GM18499 (cell line): Measurements from ENCODE around the gene MYO18A.
A peak's percentile ranks its signal among the peaks of the same experiment; 100 is the strongest.
"Not testable (repeated sequence)": the region's sequence is repeated elsewhere in the genome, so short reads cannot be mapped to it uniquely, and the experiment has no call there.

Experiments used
- ATAC-seq: cut with Tn5 transposase; IDR thresholded peaks from one replicate; pipeline ENCODE4 v1.9.1; 2021; ENCODE audit warnings: moderate number of reproducible peaks; ENCODE audit not compliant: insufficient read depth, unreplicated experiment

Gene MYO18A

DNA sequence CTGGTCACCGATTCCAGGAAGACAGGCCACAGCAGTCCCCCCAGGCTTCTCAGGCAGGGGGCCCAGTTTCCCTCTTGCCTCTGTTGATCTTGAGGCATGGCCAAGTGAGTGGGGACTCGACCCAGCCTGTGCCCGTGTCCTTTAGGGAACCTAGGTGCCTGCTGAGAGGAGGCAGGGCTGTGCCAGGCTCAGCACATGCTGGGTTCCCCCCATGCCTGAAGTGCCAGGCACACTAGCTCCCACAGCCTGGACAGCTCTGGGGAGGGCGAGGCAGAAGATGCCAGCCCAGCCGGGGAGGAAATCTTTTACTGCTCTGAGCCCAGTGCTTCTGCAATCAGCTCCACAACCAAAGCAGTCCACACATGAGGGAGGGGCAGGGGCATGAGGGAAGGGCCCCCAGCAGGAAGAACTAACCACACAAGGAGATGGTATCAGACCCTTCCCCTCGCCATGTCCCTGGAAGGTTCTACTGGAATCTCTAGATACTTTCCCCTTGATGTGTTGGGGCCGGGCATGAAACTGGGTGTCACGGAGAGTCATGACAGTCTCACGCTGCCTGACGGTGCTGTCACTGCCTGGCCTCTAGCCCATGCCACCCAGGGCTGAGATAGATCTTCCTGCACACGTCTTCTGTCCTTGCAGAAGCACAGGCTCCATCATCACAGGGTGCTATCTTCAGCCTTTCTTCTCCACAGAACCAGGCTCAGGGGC, 25.5 kb downstream of the MYO18A start:
- ATAC-seq = no peak

DNA sequence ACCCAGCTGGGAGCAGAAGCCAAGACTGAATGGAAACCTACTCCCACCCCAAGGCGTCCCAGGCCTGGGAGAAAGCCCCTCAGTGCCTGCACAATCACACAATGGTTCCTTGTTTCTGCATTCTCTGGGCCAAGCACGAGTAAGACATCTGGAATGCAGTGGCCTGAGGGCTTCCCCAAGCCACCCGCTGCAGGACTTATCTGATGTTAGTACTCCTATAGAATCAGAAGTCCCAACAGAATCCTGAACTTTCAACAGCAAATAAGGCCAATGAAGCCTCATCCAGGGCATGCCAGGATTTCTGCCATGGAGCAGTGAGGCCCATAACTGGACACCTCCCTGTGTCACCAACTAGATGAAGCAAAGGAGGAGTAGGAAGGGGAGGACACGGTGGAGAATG, 28.6 kb downstream of the MYO18A start:
- ATAC-seq = no peak

DNA sequence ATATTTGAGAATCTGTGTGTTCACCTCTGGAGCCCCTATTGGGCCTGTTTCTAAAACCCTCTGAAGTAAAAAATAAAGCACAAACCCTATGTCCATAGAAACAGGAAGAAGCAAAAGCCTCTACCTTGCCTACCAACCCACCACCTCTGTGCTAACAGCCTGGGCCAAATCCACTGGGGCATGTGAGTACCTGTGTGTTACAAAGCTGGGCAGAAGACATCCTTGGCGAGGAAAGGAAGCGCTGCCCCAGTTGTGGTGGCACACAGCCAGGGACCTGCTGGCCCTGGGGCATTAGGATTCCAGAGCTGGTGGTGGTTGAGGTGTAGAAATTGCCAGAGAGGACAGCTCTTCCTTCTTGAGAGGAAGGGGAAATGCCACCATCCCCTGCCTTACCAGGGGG, 30.0 kb downstream of the MYO18A start:
- no peak for ATAC-seq

DNA sequence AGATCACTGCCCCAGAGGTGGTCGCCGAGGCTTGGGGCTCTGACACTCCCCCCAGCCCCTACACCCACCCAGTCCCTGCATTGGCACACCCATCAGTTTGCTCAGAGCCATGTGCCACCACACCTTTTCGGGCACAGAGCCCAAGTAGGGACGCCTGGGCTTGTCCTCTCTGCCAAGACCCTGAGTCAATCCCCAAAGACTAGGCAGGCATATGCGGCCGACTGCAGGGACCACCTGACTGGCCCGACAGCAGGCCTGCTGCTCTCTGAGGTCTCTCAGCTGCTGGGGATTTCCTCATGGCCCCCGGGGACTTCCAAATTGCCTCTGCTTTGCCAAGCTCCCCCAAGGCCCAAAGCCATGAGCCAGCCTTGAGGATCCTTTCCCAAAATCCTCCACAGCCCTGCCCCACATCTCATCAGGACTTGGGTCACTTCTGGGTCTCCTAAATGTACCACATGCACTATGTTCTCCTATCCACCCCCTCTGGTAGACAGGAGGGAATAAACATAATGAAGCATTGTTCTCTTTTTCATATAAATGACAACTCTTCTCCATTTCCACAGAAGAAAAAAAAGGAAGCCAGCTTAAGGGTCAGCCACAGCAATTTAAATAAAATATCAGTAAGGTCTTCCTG, 30.6 kb downstream of the MYO18A start:
- ATAC-seq = no peak

DNA sequence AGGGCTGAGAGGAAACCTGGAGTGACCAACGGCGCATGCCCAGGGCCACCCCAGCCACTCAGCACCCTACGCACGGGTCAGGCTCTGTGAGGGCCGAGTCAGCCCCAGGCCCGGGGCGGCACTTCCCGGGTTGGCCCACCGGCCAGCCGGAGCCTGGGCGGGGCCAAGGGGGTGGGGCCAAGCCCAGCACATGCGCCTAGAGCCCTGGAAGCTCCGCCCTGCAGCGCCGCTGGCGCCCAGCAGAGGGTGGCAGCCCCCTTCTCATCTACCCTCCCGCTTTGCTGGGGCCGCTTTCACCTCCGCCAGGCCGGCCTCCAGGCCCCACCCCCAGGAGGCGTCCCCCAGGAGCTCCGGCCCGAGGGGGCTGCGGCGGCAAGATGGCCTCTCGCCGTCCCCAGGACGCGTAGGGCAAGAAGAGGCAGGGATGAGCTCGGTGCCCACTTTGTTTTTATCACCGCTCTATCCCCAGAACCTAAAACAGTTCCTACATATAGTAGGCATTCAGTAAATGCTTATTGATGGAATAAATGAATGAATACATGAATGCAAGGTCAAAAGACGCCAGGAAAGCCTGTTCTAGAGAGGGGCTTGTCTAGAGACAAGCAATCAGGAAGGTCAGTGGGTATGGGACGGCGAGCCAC, 31.3 kb downstream of the MYO18A start:
- peak; percentile 35 for ATAC-seq

DNA sequence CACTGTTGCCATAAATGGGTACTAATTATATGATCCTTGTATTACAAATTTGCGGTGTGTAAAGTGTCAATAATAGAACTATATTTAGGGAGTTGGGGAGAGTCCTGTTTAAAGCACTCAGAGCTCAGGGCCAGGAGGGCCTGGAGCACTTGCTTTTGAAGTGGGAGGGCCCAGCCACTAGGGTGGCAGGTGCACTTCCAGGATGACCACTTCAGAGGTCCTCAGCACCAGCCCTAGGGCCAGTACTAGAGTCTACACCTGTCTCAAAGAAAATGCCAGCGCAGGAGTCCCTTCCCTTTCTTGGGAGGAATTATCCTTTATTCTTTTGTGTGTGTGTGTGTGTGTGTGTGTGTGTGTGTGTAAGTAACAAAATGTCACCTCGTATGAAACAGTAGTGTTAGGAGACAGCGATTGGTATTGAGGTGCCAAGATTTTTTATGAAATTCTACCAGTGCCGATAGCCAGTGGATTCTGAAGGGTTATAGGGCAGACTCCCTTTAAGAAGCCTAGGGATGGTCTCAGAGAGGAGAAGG, 31.9 kb downstream of the MYO18A start:
- ATAC-seq = no peak

DNA sequence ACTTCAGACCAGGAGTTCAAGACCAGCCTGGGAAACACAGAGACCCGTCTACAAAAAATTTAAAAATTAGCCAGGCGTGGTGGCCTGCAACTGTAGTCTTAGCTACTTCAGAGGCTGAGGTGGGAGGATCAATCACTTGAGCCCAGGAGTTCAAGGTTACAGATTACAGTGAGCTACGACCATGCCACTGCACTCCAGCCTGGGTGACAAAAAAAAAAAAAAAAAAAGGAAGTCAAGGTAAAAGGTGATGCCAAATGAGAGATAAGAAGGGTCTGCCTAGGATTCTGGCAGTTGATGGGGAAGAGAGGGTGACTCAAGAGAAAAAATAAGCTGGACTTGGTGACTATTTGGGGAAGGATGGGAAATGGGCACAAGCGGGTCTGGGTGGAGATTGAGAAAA, 32.5 kb downstream of the MYO18A start:
- no peak for ATAC-seq

DNA sequence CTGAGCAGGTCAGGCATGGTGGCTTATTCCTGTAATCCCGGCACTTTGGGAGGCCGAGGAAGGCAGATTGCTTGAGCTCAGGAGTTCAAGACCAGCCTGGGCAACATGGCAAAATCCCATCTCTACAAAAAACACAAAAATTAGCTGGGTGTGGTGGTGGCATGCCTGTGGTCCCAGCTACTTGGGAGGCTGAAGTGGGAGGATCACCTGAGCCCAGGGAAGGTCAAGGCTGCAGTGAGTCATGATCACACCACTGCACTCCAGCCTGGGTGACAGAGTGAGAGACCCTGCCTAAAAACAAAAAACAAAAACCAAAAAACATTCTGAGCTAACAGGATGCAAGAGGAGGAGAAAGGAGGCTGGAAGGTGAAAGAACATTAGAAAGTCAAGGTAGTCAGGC, 33.0 kb downstream of the MYO18A start:
- ATAC-seq = not testable (repeated sequence)

DNA sequence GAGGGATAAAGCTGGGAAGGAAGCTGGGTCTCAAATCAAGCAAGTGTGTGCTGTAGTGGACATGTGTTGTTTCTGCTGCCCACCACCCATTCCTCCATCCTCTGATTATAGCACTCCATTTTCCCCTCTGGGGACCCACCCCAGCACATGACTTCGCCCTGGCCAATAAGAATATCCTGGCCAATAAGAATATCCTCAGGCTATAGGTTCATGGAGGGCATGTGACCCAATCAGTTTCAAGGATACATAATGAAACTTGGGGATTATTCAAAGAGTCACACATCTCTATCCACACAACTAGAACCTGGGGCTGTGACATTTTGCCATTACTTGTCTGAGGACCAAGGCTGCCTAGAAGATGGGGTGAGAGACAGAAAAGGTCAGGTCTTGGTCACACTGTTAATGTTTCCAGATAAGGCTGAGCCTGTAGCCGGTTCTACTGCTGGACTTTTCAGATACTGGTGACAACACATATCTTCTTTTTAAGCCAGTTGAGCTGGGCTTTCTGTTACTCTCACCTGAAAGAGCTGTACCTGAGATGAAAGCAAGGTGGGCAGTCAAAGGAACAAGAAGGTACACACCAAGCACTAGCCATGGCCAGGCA, 33.7 kb downstream of the MYO18A start:
- no peak for ATAC-seq

DNA sequence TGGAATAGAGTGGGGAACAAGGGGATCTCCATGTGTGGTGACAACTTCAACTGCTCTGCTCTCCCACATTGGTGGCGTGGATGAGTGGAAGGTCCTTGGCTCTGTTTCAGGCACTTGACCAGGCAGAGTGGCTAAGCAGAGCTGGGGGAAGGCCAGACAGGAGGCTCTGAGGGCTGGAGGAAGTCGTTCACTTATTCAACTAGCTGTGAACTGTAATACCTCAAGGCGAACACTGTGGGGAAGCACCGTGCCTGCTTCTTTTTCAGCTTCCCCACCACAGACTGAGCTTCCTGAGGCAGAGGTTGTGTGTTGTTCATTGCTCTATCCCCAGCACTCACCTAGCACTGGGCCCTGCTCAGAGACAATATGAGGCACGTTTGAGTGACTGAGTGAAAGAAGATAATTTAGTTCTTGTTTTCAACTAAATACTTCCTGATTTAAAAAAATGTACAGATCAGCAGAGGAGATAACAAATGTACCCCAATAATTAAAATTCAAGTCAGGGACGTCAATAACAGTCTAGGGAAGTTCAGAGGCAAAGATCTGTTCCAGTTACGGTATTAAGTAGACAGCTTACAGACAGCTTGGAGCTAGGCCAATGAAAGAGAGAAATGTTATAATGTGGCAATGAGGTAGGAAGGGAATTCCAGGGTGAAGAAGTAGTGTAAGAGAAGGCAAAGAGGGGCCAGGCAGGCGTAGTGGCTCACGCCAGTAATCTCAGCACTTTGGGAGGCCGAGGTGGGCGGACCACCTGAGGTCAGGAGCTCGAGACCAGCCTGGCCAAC, 34.7 kb downstream of the MYO18A start:
- no peak for ATAC-seq

DNA sequence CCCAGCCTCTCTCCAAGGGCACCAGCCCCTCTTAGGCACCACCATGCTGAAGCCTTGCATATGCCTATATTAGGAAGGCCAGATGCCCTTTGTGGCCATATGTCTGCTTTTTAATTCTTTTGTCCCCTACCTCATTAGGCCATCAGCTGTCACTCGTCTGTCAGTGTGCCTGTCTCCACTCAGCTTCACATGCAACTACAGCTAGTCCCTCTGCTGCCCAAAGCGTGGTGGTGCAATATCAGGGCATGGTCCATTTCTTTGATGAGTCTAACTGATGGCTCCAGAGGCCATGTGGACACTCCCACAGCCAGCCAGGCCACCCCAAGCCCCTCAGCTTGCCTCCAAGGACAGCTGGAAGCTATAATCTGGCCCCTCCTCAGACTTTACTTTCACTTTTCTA, 36.3 kb downstream of the MYO18A start:
- ATAC-seq = no peak

DNA sequence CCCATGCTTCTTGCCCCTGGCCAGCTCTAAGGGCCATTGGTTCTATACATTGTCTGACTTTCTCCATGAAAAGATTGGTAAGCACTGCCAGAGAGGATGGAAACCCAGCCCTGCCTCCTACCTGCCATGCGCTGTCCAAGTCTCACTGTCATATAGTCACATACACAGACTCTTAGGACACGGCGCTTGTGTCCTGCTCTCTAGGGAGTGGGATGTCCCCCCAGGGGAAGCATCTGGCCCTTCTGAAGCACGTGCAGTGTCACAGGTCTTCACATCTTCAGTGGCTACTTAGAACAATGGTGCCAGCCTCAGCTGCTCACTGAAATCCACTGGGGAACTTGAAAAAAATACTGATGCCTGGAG, 38.7 kb downstream of the MYO18A start:
- ATAC-seq = no peak

DNA sequence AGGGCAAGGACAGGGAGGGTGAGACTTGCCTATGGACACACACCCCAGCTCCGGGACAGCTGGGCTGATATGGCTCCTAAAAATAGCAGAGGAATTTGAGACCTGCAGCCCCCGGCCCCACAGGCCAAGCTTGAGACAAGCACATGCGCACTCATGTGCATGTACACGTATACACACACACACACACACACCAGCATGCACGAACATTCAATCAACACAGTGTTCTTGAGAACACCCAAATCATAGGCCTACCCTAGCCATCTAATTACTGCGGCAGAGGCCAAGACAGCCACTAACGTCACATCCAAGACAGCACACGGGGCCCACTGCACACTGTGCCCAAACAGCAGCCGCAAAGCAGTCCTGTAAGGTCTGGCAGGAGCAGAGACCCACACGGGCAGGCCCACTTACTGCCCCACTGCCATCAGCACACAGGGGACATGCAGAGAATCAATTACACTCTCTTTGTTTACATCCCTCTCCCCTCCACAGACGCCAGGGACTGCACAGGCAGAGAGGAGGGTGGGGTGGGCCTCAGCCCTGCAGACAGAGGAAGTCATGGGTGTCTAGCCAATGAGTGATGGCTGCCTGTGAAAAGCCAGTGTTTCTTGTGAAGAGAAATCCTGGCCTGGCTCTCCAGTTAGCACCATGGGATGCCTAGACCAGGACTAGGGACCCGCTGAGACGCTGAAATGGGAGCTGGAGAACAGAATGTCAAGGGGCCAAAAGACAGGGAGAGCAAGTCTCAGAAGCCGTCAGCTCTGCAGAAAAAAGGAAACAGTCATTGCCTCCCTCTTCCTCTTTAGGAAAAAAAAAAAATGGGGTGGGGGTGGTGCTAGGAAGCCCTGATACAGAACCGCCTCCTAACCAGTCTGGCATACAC, 39.3 kb downstream of the MYO18A start:
- ATAC-seq = no peak

DNA sequence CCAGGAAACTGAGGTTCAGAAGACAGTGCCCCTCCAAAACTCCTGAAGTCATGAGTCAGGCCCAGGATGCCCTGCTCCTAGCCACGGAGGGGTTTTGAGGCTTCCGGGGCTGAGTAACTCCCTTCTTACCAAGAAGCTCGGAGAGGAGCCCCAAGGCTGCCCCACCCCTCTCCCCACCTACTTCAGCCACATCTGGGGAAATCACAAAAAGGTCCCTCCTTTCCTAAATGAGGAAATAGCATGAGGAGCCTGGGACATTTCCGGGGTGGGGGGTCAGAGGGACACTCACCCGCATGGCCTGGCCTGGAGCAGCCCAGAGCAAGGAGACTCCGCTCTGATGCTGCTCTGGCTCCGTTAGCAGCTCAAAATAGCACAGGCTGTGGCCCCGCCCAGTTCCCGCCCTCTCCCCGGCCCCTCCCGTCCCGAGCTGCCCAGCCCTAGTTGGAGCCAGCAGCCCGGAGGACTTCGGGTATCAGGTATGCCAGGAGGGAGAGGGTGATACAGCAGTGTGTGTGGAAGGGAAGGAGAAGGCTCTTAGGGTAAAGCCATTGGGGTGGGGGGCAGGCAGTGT, 40.1 kb downstream of the MYO18A start:
- no peak for ATAC-seq

DNA sequence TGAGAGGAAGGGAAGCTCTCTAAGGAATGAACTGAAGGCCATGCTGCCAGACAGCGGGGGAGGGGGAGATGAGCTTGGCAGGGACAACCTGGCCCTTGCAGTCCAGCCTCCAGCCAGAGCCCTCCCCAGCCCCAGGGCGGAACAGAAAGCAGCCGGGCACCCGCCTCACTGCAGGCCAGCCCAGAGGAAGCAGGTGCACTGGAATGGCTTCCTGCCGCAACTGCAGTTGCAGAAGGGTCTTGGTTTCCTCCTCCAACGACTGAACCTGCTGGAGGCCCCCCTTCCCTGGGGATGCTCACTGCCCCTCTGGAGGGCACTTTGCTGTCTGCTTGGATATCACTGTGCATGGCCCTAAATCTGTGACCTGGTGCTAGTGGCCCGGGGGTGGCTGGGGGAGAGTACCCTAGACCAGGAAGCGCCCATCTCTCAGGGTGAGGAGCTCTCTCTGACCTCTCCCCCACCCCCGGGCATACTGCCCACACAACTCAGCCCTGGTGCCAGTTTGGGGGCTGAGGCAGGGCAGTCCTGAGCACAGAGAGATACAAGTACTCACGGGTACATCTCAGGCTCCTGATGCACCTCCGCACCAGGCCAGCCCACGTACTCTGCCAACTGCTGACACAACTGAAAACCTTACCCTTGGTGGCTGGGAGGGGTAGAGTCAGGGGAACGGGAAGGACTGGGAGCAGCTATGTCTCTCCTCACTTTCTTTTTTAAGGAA, 41.1 kb downstream of the MYO18A start:
- ATAC-seq = no peak

DNA sequence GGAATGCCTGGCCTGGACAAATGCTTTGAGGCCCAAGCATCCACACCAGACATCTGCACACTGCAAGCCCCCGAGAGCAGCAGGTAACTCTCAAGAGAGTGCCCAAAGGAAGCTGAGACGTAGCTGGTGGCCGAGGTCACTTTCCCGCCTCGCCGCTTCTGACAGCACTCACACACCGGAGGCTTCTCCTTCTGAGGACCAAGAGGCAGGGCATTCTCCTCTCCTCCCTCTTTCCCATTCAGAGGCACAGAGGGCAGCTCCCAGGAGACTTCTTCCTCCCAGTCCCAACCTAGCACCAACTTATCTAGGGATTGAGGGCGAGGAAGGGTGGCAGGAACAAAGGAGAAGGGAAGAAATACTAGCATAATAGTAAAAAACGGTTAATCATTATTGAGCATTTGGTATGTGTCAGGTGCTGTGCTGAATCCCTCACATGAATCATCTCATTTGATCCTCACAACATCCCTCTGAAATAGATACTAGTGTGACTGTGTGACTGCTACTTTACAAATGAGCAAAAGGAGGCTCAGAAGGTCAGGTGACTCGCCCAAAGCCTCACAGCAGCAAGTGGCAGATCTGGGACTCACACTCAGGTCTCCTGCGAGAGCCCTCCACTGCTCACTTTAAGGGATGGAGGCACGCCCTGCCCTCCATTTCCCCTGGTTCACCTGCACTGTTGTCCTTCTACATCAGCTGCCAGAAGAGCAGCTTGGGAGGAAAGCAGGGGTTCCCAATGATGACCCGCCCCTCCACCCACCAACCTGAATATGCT, 41.8 kb downstream of the MYO18A start:
- no peak for ATAC-seq

DNA sequence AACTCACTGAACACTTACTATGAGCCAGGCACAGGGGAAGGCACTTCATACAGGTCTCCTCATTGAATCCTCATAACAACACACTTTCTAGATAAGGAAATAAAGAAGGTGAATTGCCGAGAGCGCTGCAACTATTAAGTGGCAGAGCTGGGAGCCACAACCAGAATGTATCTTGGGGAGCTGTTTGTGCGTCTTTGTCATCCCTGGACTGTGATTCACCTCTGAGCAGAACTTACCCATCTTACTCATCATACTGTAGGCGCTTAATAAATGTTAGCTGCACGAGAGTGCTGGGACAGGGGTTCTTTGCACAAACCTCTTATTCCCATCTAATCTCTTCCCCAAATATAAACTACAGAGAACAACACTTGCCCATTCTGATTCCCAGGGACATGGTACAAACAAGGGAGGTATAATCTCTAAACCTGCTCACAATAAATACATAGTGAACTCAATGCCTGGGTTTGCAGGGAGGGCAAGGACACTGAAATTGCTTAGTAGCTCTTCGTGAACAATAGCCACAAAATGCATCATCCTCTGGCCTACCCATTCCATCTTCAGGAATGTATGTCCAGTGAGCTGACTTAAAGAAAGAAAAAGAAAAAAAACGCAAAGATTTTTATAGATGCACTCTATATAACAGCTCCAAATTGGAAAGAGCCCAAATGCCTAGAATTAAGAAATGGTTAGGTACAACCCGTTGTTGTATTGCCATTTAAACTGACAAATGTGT, 43.0 kb downstream of the MYO18A start:
- ATAC-seq = no peak
